Lower lobe of right lung (tissue), 2 donors: Measurements from ENCODE around the gene RETREG1. TPM values are rescaled to one million over a fixed set of nuclear protein-coding genes. Genes with fewer than 3 reads are reported as not detected.

Experiments used
- ATAC-seq, 2 donors: fragments of 200-7000 bp; cut with Tn5 transposase; one replicate each; pipeline ENCODE4 v1.9.1; 2020 to 2022; ENCODE audit warnings: mild to moderate bottlenecking in 2 of 2, moderate library complexity in 2 of 2
- DNase-seq: peaks from one replicate; pipeline ENCODE4 v3.0.0-alpha.2; 2020
- H3K27ac ChIP-seq: fragments of 200-600 bp; one replicate; pipeline ENCODE4 v1.8.0; 2022
- H3K27me3 ChIP-seq: fragments of 200-600 bp; one replicate; pipeline ENCODE4 v1.8.0; 2022; ENCODE audit warnings: low read depth
- H3K36me3 ChIP-seq: fragments of 200-600 bp; one replicate; pipeline ENCODE4 v1.8.0; 2022; ENCODE audit warnings: mild to moderate bottlenecking
- H3K4me1 ChIP-seq: fragments of 200-600 bp; one replicate; pipeline ENCODE4 v1.8.0; 2022
- H3K4me3 ChIP-seq: fragments of 200-600 bp; one replicate; pipeline ENCODE4 v1.8.0; 2022; ENCODE audit warnings: mild to moderate bottlenecking
- H3K9me3 ChIP-seq: fragments of 200-600 bp; one replicate; pipeline ENCODE4 v1.8.0; 2022
- intact Hi-C: fragments of 100-400 bp; cut with DNase I; formaldehyde crosslinking; loops from one replicate; pipeline ENCODE4 v1.11.0; 2022
- total RNA-seq: library from RNA; stranded (reverse); fragmentation: NEBNext Ultra II Directional; extraction: Animal tissue kit (Norgen Biotek cat#: 25700); gene quantifications from one replicate; pipeline ENCODE4 v1.2.1, GENCODE V29; 2021
- TF ChIP-seq, protein P1 (sequence below): fragments of 200-600 bp; IDR thresholded peaks from one replicate; pipeline ENCODE4 v1.8.0; 2022; ENCODE audit warnings: antibody characterized with exemption, mild to moderate bottlenecking
- donor health status: DM: no; HTN: yes; CAD: no; lungs with severe emphysema.

Gene RETREG1
- total RNA-seq, 1 donor from 2014 or later = 20.6 TPM

- Histone ChIP-seq H3K27ac (no peak overlapping the region), H3K27me3 (no peaks in the 10 kb centered on the region), H3K36me3 (no peaks in the 10 kb centered on the region), H3K4me1 (no peaks in the 10 kb centered on the region), H3K9me3 (no peaks in the 10 kb centered on the region), H3K4me3 (no peak overlapping the region)
- ATAC-seq = peak in 1 of 2 donors; percentile 55
- intact Hi-C loops = no loop called here
- no peak for DNase-seq
- TF ChIP-seq, protein P1, sequence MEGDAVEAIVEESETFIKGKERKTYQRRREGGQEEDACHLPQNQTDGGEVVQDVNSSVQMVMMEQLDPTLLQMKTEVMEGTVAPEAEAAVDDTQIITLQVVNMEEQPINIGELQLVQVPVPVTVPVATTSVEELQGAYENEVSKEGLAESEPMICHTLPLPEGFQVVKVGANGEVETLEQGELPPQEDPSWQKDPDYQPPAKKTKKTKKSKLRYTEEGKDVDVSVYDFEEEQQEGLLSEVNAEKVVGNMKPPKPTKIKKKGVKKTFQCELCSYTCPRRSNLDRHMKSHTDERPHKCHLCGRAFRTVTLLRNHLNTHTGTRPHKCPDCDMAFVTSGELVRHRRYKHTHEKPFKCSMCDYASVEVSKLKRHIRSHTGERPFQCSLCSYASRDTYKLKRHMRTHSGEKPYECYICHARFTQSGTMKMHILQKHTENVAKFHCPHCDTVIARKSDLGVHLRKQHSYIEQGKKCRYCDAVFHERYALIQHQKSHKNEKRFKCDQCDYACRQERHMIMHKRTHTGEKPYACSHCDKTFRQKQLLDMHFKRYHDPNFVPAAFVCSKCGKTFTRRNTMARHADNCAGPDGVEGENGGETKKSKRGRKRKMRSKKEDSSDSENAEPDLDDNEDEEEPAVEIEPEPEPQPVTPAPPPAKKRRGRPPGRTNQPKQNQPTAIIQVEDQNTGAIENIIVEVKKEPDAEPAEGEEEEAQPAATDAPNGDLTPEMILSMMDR = no peak
These were observed 95.0 kb downstream of the RETREG1 start for GRCh38 chr5:16521521-16522483.

GRCh38 chr5:16520841-16521240, 96.0 kb downstream of the RETREG1 start:
- intact Hi-C loops = no loop called here
- DNase-seq (no peak), ATAC-seq (peak; percentile 35 to 57)
- TF ChIP-seq, protein P1 = no peak
- Histone ChIP-seq H3K27me3 (no peaks in the 10 kb centered on the region), H3K9me3 (no peaks in the 10 kb centered on the region), H3K4me3 (no peak overlapping the region), H3K27ac (no peak overlapping the region), H3K4me1 (no peaks in the 10 kb centered on the region), H3K36me3 (no peaks in the 10 kb centered on the region)

- H3K27ac ChIP-seq = no peak overlapping the region
- TF ChIP-seq, protein P1 = no peak
- ATAC-seq (no peak), DNase-seq (no peak)
- H3K4me3 ChIP-seq = no peak overlapping the region
- no peaks in the 10 kb centered on the region for H3K36me3 ChIP-seq
- intact Hi-C loops = no loop called here
- no peaks in the 10 kb centered on the region for H3K4me1 ChIP-seq
- H3K27me3 ChIP-seq = no peaks in the 10 kb centered on the region
- H3K9me3 ChIP-seq = no peaks in the 10 kb centered on the region
These were observed 97.4 kb downstream of the RETREG1 start for GRCh38 chr5:16519435-16519834.

DNA sequence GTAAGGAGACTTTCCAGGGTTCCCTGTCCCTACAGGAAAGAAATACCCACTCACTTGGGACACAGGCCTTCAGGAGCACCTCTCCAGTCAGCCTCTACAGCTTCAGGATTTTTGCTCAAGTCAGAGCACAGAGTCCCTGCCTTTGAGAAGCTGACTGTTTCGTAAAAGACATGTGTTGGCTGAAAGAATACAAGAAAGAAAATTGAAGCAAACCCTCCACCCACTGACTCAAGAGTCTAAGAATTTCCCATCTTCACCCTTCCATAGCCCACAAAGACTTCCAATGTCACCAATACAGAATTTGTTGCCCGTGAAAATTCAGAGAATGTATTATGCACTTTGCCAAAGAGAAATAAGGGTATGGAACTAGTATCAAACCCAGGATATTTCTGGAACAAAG, 98.2 kb downstream of the RETREG1 start:
- no peaks in the 10 kb centered on the region for H3K36me3 ChIP-seq
- H3K9me3 ChIP-seq = no peaks in the 10 kb centered on the region
- H3K4me3 ChIP-seq = no peak overlapping the region
- ATAC-seq (no peak), DNase-seq (no peak)
- no peaks in the 10 kb centered on the region for H3K4me1 ChIP-seq
- TF ChIP-seq, protein P1 = no peak
- H3K27ac ChIP-seq = no peak overlapping the region
- intact Hi-C loops = no loop called here
- H3K27me3 ChIP-seq = no peaks in the 10 kb centered on the region

DNA sequence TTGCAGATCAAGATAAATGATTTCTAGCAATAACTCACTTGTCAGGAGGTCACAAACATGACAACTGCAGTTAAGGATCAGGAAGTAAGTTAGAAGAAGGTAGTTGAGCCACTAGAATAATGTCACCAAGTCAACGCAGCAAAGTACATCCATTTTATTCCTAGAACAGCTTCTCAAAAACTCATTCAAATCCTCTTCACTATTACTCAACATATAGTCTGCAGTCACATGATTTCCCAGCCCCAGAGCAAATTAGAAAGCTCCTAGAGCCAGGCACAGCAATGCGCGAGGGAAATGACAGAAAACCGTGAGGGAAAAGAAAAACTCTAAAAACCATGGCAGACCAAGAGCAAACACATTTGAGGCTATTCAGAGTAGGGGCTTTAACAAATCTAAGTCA, 101.3 kb downstream of the RETREG1 start:
- Histone ChIP-seq H3K27me3 (no peaks in the 10 kb centered on the region), H3K36me3 (no peaks in the 10 kb centered on the region), H3K4me3 (no peak overlapping the region), H3K4me1 (no peaks in the 10 kb centered on the region), H3K9me3 (no peaks in the 10 kb centered on the region), H3K27ac (no peak overlapping the region)
- DNase-seq (no peak), ATAC-seq (peak; percentile 47 to 61)
- TF ChIP-seq, protein P1 = no peak
- intact Hi-C loops = no loop called here
